Skeletal muscle satellite cell (primary cell): ENCODE measurements around the gene WNT5B.

Experiments used
- H3K27me3 ChIP-seq: 2 replicates; pipeline ENCODE4 v1.7.0; 2013; ENCODE audit warnings: low read length; ENCODE audit not compliant: control insufficient read depth, insufficient read depth
- H3K36me3 ChIP-seq: 2 replicates; pipeline ENCODE4 v1.7.0; 2013; ENCODE audit warnings: mild to moderate bottlenecking, control low read depth, low read length; ENCODE audit not compliant: insufficient read depth
- H3K4me1 ChIP-seq: 2 replicates; pipeline ENCODE4 v1.7.0; 2013; ENCODE audit warnings: low read length; ENCODE audit not compliant: control insufficient read depth, insufficient read depth
- H3K4me2 ChIP-seq: 2 replicates; pipeline ENCODE4 v1.7.0; 2013; ENCODE audit warnings: mild to moderate bottlenecking, low read length
- H3K4me3 ChIP-seq: 2 replicates; pipeline ENCODE4 v1.7.0; 2013; ENCODE audit warnings: low read length
- H3K9ac ChIP-seq: 2 replicates; pipeline ENCODE4 v1.7.0; 2013; ENCODE audit warnings: mild to moderate bottlenecking, low read depth, low read length, moderate library complexity
- H3K9me3 ChIP-seq: replicated peaks from 2 replicates; pipeline ENCODE4 v1.7.0; 2013; ENCODE audit warnings: mild to moderate bottlenecking, control low read depth, low read length

The WNT5B gene

GRCh38 chr12:1616233-1617066 lies 12.6 kb upstream of the WNT5B start:
- Histone ChIP-seq H3K9ac (no peak overlapping the region), H3K4me1 (peaks cover 46% of the 10 kb centered on the region)

GRCh38 chr12:1618489-1618888 lies 10.5 kb upstream of the WNT5B start:
- no peaks in the 10 kb centered on the region for H3K27me3 ChIP-seq
- H3K9ac ChIP-seq: no peak overlapping the region
- H3K9me3 ChIP-seq: no peaks in the 10 kb centered on the region
- no peak overlapping the region for H3K4me2 ChIP-seq
- H3K36me3 ChIP-seq: no peaks in the 10 kb centered on the region
- no peak overlapping the region for H3K4me3 ChIP-seq
- peaks cover 30% of the 10 kb centered on the region for H3K4me1 ChIP-seq

More at GRCh38 chr12:1616233-1617066, 12.6 kb upstream of the WNT5B start:
- H3K4me2 ChIP-seq: no peak overlapping the region
- H3K4me3 ChIP-seq: no peak overlapping the region
- no peaks in the 10 kb centered on the region for H3K36me3 ChIP-seq
- H3K27me3 ChIP-seq: no peaks in the 10 kb centered on the region
- no peaks in the 10 kb centered on the region for H3K9me3 ChIP-seq

GRCh38 chr12:1619159-1619558 lies 9.9 kb upstream of the WNT5B start:
- Histone ChIP-seq H3K36me3 (peaks cover 3% of the 10 kb centered on the region), H3K9me3 (no peaks in the 10 kb centered on the region), H3K9ac (no peak overlapping the region), H3K27me3 (no peaks in the 10 kb centered on the region), H3K4me1 (peaks cover 28% of the 10 kb centered on the region), H3K4me3 (no peak overlapping the region), H3K4me2 (no peak overlapping the region)

GRCh38 chr12:1619587-1619986 lies 9.4 kb upstream of the WNT5B start:
- no peaks in the 10 kb centered on the region for H3K9me3 ChIP-seq
- peaks cover 3% of the 10 kb centered on the region for H3K36me3 ChIP-seq
- H3K27me3 ChIP-seq: no peaks in the 10 kb centered on the region
- no peak overlapping the region for H3K4me3 ChIP-seq
- no peak overlapping the region for H3K4me2 ChIP-seq
- H3K9ac ChIP-seq: no peak overlapping the region
- H3K4me1 ChIP-seq: peaks cover 24% of the 10 kb centered on the region

GRCh38 chr12:1620092-1620491 lies 8.9 kb upstream of the WNT5B start:
- H3K4me3 ChIP-seq: no peak overlapping the region
- H3K36me3 ChIP-seq: peaks cover 3% of the 10 kb centered on the region
- H3K4me2 ChIP-seq: no peak overlapping the region
- H3K4me1 ChIP-seq: peaks cover 24% of the 10 kb centered on the region
- H3K9ac ChIP-seq: no peak overlapping the region
- H3K27me3 ChIP-seq: no peaks in the 10 kb centered on the region
- no peaks in the 10 kb centered on the region for H3K9me3 ChIP-seq

- no peak overlapping the region for H3K4me3 ChIP-seq
- H3K9me3 ChIP-seq: no peaks in the 10 kb centered on the region
- H3K4me1 ChIP-seq: peaks cover 30% of the 10 kb centered on the region
- H3K4me2 ChIP-seq: no peak overlapping the region
- peaks cover 3% of the 10 kb centered on the region for H3K36me3 ChIP-seq
- no peak overlapping the region for H3K9ac ChIP-seq
- no peaks in the 10 kb centered on the region for H3K27me3 ChIP-seq
Observed at GRCh38 chr12:1622406-1622805, 6.6 kb upstream of the WNT5B start.

GRCh38 chr12:1629338-1630132 lies 504 bp downstream of the WNT5B start:
- Histone ChIP-seq H3K36me3 (peaks cover 23% of the 10 kb centered on the region), H3K4me1 (peaks cover 45% of the 10 kb centered on the region), H3K4me3 (peak overlapping the region; percentile 60), H3K4me2 (peak overlapping the region; percentile 85), H3K9ac (peak overlapping the region; percentile 58), H3K9me3 (no peaks in the 10 kb centered on the region), H3K27me3 (no peaks in the 10 kb centered on the region)

- H3K4me1 ChIP-seq: peaks cover 38% of the 10 kb centered on the region
- H3K27me3 ChIP-seq: no peaks in the 10 kb centered on the region
- peak overlapping the region; percentile 58 for H3K9ac ChIP-seq
- no peaks in the 10 kb centered on the region for H3K9me3 ChIP-seq
- peaks cover 23% of the 10 kb centered on the region for H3K36me3 ChIP-seq
- H3K4me3 ChIP-seq: peak overlapping the region; percentile 60
- H3K4me2 ChIP-seq: peak overlapping the region; percentile 85
Observed at GRCh38 chr12:1630133-1630826, 1.2 kb downstream of the WNT5B start.

- peaks cover 31% of the 10 kb centered on the region for H3K4me1 ChIP-seq
- no peak overlapping the region for H3K9ac ChIP-seq
Observed at GRCh38 chr12:1630827-1631591, 2.0 kb downstream of the WNT5B start.

GRCh38 chr12:1632702-1633101 lies 3.7 kb downstream of the WNT5B start:
- Histone ChIP-seq H3K4me3 (no peak overlapping the region), H3K27me3 (no peaks in the 10 kb centered on the region), H3K36me3 (peaks cover 29% of the 10 kb centered on the region), H3K4me1 (peaks cover 31% of the 10 kb centered on the region), H3K4me2 (no peak overlapping the region), H3K9ac (no peak overlapping the region), H3K9me3 (no peaks in the 10 kb centered on the region)

More at GRCh38 chr12:1630827-1631591, 2.0 kb downstream of the WNT5B start:
- H3K27me3 ChIP-seq: no peaks in the 10 kb centered on the region
- peak overlapping the region; percentile 60 for H3K4me3 ChIP-seq
- H3K4me2 ChIP-seq: peak overlapping the region; percentile 85
- peaks cover 29% of the 10 kb centered on the region for H3K36me3 ChIP-seq
- no peaks in the 10 kb centered on the region for H3K9me3 ChIP-seq

- no peak overlapping the region for H3K9ac ChIP-seq
- no peak overlapping the region for H3K4me2 ChIP-seq
- H3K4me3 ChIP-seq: no peak overlapping the region
- H3K4me1 ChIP-seq: peaks cover 31% of the 10 kb centered on the region
- no peaks in the 10 kb centered on the region for H3K9me3 ChIP-seq
- H3K36me3 ChIP-seq: peaks cover 29% of the 10 kb centered on the region
- H3K27me3 ChIP-seq: no peaks in the 10 kb centered on the region
Observed at GRCh38 chr12:1633459-1633858, 4.4 kb downstream of the WNT5B start.
